IPS-15b (cell line): Measurements from ENCODE around the gene SLC16A11.

Experiments used
- H3K27me3 ChIP-seq: one replicate; pipeline ENCODE4 v1.6.1; 2013; ENCODE audit warnings: low read length; ENCODE audit not compliant: control insufficient read depth, insufficient read depth
- H3K36me3 ChIP-seq: one replicate; pipeline ENCODE4 v1.6.1; 2013; ENCODE audit warnings: low read length; ENCODE audit not compliant: control insufficient read depth, insufficient read depth
- H3K4me1 ChIP-seq: one replicate; pipeline ENCODE4 v1.6.1; 2013; ENCODE audit warnings: mild to moderate bottlenecking, low read length; ENCODE audit not compliant: control insufficient read depth, insufficient read depth
- H3K4me3 ChIP-seq: one replicate; pipeline ENCODE4 v1.5.1; 2013; ENCODE audit warnings: low read depth, low read length
- H3K9ac ChIP-seq: one replicate; pipeline ENCODE4 v1.6.1; 2013; ENCODE audit warnings: low read depth, mild to moderate bottlenecking, low read length
- H3K9me3 ChIP-seq: one replicate; pipeline ENCODE4 v1.6.1; 2013; ENCODE audit warnings: mild to moderate bottlenecking, low read length; ENCODE audit not compliant: control insufficient read depth, insufficient read depth

SLC16A11 gene

DNA sequence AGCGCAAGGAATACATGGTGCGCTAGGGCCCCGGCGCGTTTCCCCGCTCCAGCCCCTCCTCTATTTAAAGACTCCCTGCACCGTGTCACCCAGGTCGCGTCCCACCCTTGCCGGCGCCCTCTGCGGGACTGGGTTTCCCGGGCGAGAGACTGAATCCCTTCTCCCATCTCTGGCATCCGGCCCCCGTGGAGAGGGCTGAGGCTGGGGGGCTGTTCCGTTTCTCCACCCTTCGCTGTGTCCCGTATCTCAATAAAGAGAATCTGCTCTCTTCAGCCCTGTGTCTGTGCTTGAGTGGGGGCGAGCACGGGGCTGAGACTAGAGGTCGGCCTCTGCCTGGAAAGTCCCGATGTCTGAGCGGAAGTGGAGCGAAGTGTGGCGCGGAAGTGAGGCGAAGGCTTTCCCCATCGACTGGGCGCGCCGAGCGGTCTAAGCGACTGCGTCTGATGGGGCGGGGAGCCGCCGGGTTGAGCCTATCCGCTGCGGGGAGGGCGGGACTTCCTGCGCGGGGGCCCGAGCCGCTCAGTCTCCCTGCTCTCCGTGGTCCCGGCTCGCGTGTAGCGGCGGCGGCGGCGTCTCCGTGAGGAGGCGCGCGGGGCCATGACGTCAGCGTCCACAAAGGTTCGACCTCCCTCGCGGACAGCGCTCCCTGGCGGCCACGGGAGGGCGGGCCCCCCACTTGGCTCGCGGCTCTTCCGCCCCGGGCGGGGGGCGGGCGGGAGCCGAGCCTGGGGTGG is 29.5 kb downstream of the SLC16A11 start:
- Histone ChIP-seq H3K4me1 (peaks cover 2% of the 10 kb centered on the region), H3K4me3 (peak overlapping the region; percentile 78), H3K36me3 (peaks cover 11% of the 10 kb centered on the region), H3K9ac (peak overlapping the region; percentile 32), H3K27me3 (peaks cover 8% of the 10 kb centered on the region), H3K9me3 (no peaks in the 10 kb centered on the region)

DNA sequence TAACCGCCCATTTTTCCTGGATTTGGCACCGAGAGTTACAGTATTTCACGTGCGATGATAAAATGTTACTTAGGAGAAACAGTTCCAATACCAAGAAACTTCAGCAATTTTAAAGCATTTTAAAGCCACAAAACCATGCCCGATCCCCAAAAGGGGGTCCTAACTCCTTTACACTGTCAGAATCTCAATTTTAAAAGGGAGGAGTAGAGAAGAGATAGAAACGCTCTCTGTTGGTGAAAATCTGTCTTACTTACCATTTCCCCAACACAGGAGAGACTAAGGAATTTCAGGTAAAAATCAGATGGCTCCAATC is 32.0 kb downstream of the SLC16A11 start:
- peaks cover 2% of the 10 kb centered on the region for H3K4me1 ChIP-seq
- H3K36me3 ChIP-seq = peaks cover 4% of the 10 kb centered on the region
- peaks cover 8% of the 10 kb centered on the region for H3K27me3 ChIP-seq
- peak overlapping the region; percentile 94 for H3K9ac ChIP-seq
- H3K4me3 ChIP-seq = peak overlapping the region; percentile 78
- no peaks in the 10 kb centered on the region for H3K9me3 ChIP-seq

GRCh38 chr17:7011415-7011814 is 32.5 kb downstream of the SLC16A11 start:
- Histone ChIP-seq H3K9me3 (no peaks in the 10 kb centered on the region), H3K4me1 (peaks cover 2% of the 10 kb centered on the region), H3K27me3 (peaks cover 8% of the 10 kb centered on the region), H3K9ac (no peak overlapping the region), H3K36me3 (no peaks in the 10 kb centered on the region), H3K4me3 (peak overlapping the region; percentile 78)

- peaks cover 2% of the 10 kb centered on the region for H3K4me1 ChIP-seq
- no peaks in the 10 kb centered on the region for H3K9me3 ChIP-seq
- H3K4me3 ChIP-seq = no peak overlapping the region
- H3K27me3 ChIP-seq = peaks cover 4% of the 10 kb centered on the region
- H3K36me3 ChIP-seq = no peaks in the 10 kb centered on the region
- H3K9ac ChIP-seq = no peak overlapping the region
Measured at GRCh38 chr17:7010523-7010922, 33.4 kb downstream of the SLC16A11 start.

- Histone ChIP-seq H3K36me3 (peaks cover 1% of the 10 kb centered on the region), H3K9ac (no peak overlapping the region), H3K27me3 (no peaks in the 10 kb centered on the region), H3K9me3 (no peaks in the 10 kb centered on the region), H3K4me1 (no peaks in the 10 kb centered on the region), H3K4me3 (no peak overlapping the region)
Measured at GRCh38 chr17:7007143-7007542, 36.7 kb downstream of the SLC16A11 start.

GRCh38 chr17:7005716-7006115 is 38.2 kb downstream of the SLC16A11 start:
- Histone ChIP-seq H3K27me3 (no peaks in the 10 kb centered on the region), H3K4me1 (no peaks in the 10 kb centered on the region), H3K9ac (no peak overlapping the region), H3K4me3 (no peak overlapping the region), H3K9me3 (no peaks in the 10 kb centered on the region), H3K36me3 (peaks cover 4% of the 10 kb centered on the region)

DNA sequence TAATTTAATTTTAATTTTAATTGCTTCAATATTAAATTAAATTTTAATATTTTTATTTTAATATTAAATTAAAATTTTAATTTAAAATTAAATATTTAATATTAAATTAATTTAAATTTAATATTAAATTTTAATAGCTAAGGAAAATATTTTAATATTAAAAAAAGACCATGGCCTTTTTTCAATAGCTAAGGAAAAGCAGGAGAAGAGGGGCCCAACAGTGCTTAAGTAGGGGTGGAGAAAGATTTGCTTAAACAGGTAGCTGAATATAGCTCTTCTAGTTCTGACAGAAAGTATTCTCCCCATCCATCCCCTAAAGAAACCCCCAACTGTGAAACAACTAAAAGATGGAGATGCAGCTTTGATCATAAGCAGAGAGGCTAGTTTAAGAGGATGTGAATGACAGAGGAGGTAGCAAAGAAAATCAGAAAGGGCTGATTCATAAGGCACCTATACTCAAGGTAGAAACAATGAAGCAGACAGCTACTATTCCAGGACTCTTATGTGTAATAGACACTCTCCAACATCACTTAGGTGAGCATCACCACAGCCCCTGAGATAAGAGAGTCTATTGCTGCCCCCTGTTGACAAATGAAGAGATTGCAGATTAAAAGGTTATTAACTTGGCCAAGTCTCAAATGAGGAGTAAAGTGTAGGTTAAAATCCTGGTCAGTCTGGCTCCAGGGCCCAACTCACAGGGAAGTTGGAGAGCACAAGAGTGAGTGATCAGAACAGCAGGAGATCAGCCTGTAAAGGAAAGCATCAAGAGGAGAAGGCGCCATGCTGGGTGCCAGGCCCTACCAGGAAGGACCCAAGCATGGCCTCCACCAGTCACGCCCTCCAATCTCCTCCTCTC is 39.3 kb downstream of the SLC16A11 start:
- Histone ChIP-seq H3K9ac (no peak overlapping the region), H3K4me1 (no peaks in the 10 kb centered on the region), H3K4me3 (no peak overlapping the region), H3K27me3 (no peaks in the 10 kb centered on the region), H3K36me3 (peaks cover 7% of the 10 kb centered on the region), H3K9me3 (no peaks in the 10 kb centered on the region)

GRCh38 chr17:7003745-7004144 is 40.1 kb downstream of the SLC16A11 start:
- Histone ChIP-seq H3K27me3 (no peaks in the 10 kb centered on the region), H3K9me3 (no peaks in the 10 kb centered on the region), H3K9ac (no peak overlapping the region), H3K4me3 (no peak overlapping the region), H3K36me3 (peaks cover 13% of the 10 kb centered on the region), H3K4me1 (no peaks in the 10 kb centered on the region)

DNA sequence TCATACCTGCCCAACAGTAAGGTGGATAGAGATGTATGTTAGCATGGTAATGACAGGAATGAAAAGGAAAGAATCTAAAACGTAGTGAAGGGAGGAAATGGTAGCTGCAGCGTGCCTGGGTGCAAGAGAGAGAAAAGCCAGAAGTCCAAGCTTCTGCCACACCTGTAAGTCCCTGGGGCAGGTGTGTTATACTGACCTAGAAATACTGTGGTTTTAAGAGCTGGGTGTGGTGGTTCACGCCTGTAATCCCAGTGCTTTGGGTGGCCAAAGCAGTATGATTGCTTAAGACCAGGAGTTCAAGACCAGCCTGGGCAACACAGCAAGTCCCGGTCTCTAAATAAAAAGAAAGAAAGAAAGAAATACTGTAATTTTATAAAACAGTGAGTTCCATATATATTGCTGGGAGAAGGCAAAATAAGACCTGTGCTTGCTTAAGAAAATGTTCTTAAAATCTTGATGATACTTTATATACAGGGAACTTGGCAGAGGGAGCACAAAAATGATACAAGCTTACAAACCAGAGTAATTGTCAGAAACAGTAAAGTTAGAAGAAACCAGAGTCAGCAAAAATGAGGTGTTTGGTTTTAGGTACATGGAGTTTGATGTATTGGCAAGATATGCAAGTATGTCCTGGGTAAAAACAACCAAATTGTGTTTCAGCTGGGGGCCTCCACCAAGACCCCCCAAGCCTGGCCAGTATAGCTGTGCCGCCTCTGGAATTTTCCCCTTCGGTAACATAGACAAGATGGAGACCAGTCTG is 41.4 kb downstream of the SLC16A11 start:
- no peaks in the 10 kb centered on the region for H3K27me3 ChIP-seq
- H3K4me1 ChIP-seq = no peaks in the 10 kb centered on the region
- peaks cover 13% of the 10 kb centered on the region for H3K36me3 ChIP-seq
- H3K9ac ChIP-seq = no peak overlapping the region
- no peak overlapping the region for H3K4me3 ChIP-seq
- H3K9me3 ChIP-seq = no peaks in the 10 kb centered on the region

DNA sequence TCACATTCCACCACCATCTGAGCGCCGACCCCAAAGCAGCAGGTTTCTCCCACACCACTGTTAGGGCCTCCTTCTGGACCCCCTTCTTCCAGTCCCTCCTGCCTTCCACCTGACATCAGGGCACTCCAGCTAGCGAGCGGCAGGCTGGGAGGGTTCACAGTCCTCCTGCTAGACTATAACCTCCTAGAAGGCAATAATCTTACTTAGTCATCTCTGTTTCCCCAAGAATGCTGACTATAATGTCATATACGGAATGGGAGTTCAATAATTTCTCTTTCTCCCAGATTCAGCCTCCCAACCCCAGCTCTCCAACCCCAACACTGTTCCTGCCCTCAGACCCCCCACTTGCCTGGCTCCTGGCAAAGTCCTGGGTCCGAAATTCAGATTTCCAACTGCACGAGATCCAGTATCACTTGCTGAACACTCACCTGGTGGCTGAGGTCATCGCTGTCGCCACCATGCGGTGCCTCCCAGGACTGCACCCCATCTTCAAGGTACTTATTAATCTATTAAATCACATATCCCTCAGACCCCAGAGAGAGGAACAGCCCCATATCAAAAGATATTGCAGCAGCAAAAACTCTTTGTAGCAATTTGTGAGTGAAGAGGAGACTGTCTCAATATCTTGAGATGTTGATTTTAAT is 42.5 kb downstream of the SLC16A11 start:
- Histone ChIP-seq H3K9me3 (no peaks in the 10 kb centered on the region), H3K4me1 (no peaks in the 10 kb centered on the region), H3K27me3 (peaks cover 8% of the 10 kb centered on the region), H3K9ac (no peak overlapping the region), H3K36me3 (peaks cover 14% of the 10 kb centered on the region), H3K4me3 (no peak overlapping the region)

- peaks cover 3% of the 10 kb centered on the region for H3K4me1 ChIP-seq
- no peaks in the 10 kb centered on the region for H3K9me3 ChIP-seq
- H3K36me3 ChIP-seq = peaks cover 17% of the 10 kb centered on the region
- peaks cover 24% of the 10 kb centered on the region for H3K27me3 ChIP-seq
- no peak overlapping the region for H3K9ac ChIP-seq
- H3K4me3 ChIP-seq = no peak overlapping the region
Measured at GRCh38 chr17:6998855-6999508, 44.9 kb downstream of the SLC16A11 start.
